ENCODE results near the gene POLE2. TPM values are rescaled to one million over a fixed set of nuclear protein-coding genes. Genes with fewer than 3 reads are reported as not detected.
A peak's percentile ranks its signal among the peaks of the same experiment; 100 is the strongest.
"Not testable (repeated sequence)": the region's sequence is repeated elsewhere in the genome, so short reads cannot be mapped to it uniquely, and the experiment has no call there.

The POLE2 gene
- 13.4 TPM for total RNA-seq

- peak; percentile 69 for DNase-seq
Observed at GRCh38 chr14:49687942-49688700, at the start of gene POLE2. TSS of gene POLE2 (minus strand) at chr14:49688214. CDS start at chr14:49688203, 11 bp downstream.

- DNase-seq: not testable (repeated sequence)
Observed at GRCh38 chr14:49735669-49736068, 47.7 kb upstream of the POLE2 start.

- no peak for DNase-seq
Observed at GRCh38 chr14:49733836-49734235, 45.8 kb upstream of the POLE2 start.

- DNase-seq: no peak
Observed at GRCh38 chr14:49732896-49733295, 44.9 kb upstream of the POLE2 start.

GRCh38 chr14:49727171-49727570 lies 39.2 kb upstream of the POLE2 start:
- no peak for DNase-seq

GRCh38 chr14:49721733-49722435 lies 33.9 kb upstream of the POLE2 start:
- not testable (repeated sequence) for DNase-seq

GRCh38 chr14:49720744-49721143 lies 32.7 kb upstream of the POLE2 start:
- no peak for DNase-seq

- DNase-seq: not testable (repeated sequence)
Observed at GRCh38 chr14:49710993-49711392, 23.0 kb upstream of the POLE2 start.

- DNase-seq: not testable (repeated sequence)
Observed at GRCh38 chr14:49704471-49704870, 16.5 kb upstream of the POLE2 start.

GRCh38 chr14:49703965-49704364 lies 16.0 kb upstream of the POLE2 start:
- no peak for DNase-seq

GRCh38 chr14:49702725-49703124 lies 14.7 kb upstream of the POLE2 start:
- DNase-seq: no peak

GRCh38 chr14:49693735-49694124 lies 5.7 kb upstream of the POLE2 start:
- not testable (repeated sequence) for DNase-seq

GRCh38 chr14:49692811-49693734 lies 5.1 kb upstream of the POLE2 start, which contains the start of gene KLHDC1:
TSS of gene KLHDC1 (plus strand) at chr14:49693120. CDS start at chr14:49693195, 75 bp downstream.
- peak; percentile 81 for DNase-seq

- no peak for DNase-seq
Observed at GRCh38 chr14:49692193-49692757, 4.3 kb upstream of the POLE2 start.

- DNase-seq: no peak
Observed at GRCh38 chr14:49691031-49691430, 3.0 kb upstream of the POLE2 start.

GRCh38 chr14:49688701-49689030 lies 652 bp upstream of the POLE2 start:
- DNase-seq: no peak

- DNase-seq: no peak
Observed at GRCh38 chr14:49686425-49686824, 1.6 kb downstream of the POLE2 start.

GRCh38 chr14:49679271-49679670 lies 8.7 kb downstream of the POLE2 start:
- DNase-seq: no peak

GRCh38 chr14:49677643-49678042 lies 10.4 kb downstream of the POLE2 start:
- DNase-seq: no peak

GRCh38 chr14:49673586-49673985 lies 14.4 kb downstream of the POLE2 start:
- no peak for DNase-seq

GRCh38 chr14:49670475-49670874 lies 17.5 kb downstream of the POLE2 start:
- DNase-seq: no peak
